ENCODE measurements around the gene LZTFL1. TPM values are rescaled to one million over a fixed set of nuclear protein-coding genes. Genes with fewer than 3 reads are reported as not detected.
"Not testable (repeated sequence)": the region's sequence is repeated elsewhere in the genome, so short reads cannot be mapped to it uniquely, and the experiment has no call there.

LZTFL1 gene
- total RNA-seq, 4 donors from 2014 or later: 14.7 to 20.1 (median 16.1) TPM

GRCh38 chr3:45865563-45865962 is 23.6 kb upstream of the LZTFL1 start:
- no peak for ATAC-seq (ENCODE audit: low FRiP score)

GRCh38 chr3:45864760-45865519 is 23.0 kb upstream of the LZTFL1 start:
- no peak for DNase-seq (ENCODE audit: low spot score)
- TF ChIP-seq, protein P1, sequence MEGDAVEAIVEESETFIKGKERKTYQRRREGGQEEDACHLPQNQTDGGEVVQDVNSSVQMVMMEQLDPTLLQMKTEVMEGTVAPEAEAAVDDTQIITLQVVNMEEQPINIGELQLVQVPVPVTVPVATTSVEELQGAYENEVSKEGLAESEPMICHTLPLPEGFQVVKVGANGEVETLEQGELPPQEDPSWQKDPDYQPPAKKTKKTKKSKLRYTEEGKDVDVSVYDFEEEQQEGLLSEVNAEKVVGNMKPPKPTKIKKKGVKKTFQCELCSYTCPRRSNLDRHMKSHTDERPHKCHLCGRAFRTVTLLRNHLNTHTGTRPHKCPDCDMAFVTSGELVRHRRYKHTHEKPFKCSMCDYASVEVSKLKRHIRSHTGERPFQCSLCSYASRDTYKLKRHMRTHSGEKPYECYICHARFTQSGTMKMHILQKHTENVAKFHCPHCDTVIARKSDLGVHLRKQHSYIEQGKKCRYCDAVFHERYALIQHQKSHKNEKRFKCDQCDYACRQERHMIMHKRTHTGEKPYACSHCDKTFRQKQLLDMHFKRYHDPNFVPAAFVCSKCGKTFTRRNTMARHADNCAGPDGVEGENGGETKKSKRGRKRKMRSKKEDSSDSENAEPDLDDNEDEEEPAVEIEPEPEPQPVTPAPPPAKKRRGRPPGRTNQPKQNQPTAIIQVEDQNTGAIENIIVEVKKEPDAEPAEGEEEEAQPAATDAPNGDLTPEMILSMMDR (IDR thresholded peaks at IDR 0.05): no peak
- no peak for ATAC-seq (ENCODE audit: low FRiP score)

More at GRCh38 chr3:45865563-45865962, 23.6 kb upstream of the LZTFL1 start:
- DNase-seq (ENCODE audit: low spot score): no peak
- TF ChIP-seq, protein P1 (IDR thresholded peaks at IDR 0.05): no peak

GRCh38 chr3:45861043-45861719 is 19.3 kb upstream of the LZTFL1 start:
- DNase-seq (ENCODE audit: low spot score) (no peak), ATAC-seq (ENCODE audit: low FRiP score) (no peak)
- TF ChIP-seq, protein P1 (IDR thresholded peaks at IDR 0.05): no peak

DNA sequence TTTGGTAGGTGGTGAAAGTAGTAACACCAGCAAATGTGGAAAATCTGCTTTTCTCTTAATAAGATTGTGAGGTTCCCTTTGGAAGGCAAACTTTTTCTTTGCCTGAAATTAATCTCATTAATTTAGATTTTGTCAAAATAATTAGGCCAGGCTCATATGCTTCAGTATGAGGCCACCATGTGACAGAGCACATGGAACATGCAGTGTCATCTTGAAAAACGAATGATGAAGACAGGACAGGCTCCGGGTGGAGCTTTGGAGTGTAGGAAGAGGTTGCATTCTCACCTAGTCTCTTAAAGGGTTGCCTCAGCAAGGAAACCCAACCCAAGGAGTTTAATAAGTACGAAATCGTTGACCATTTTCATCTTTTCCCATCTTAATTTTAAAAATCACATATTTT is 18.6 kb upstream of the LZTFL1 start:
- ATAC-seq (ENCODE audit: low FRiP score) (no peak), DNase-seq (ENCODE audit: low spot score) (no peak)
- TF ChIP-seq, protein P1 (IDR thresholded peaks at IDR 0.05): no peak

GRCh38 chr3:45858809-45859543 is 17.1 kb upstream of the LZTFL1 start:
- no peak for DNase-seq (ENCODE audit: low spot score)
- TF ChIP-seq, protein P1 (IDR thresholded peaks at IDR 0.05): no peak
- ATAC-seq (ENCODE audit: low FRiP score): no peak

DNA sequence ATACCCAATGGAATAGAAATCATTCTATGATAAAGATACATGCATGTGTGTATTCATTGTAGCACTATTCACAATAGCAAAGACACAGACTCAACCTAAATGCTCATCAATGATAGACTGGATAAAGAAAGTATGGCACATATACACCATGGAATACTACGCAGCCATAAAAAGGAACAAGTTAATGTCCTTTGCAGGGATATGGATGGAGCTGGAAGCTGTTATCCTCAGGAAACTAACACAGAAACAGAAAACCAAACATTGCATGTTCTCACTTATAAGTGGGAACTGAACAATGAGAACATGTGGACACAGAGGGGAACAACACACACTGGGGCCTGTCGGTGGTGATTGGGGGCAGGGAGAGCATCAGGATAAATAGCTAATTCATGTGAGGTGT is 15.1 kb upstream of the LZTFL1 start:
- DNase-seq (ENCODE audit: low spot score); ATAC-seq (ENCODE audit: low FRiP score): not testable (repeated sequence)

DNA sequence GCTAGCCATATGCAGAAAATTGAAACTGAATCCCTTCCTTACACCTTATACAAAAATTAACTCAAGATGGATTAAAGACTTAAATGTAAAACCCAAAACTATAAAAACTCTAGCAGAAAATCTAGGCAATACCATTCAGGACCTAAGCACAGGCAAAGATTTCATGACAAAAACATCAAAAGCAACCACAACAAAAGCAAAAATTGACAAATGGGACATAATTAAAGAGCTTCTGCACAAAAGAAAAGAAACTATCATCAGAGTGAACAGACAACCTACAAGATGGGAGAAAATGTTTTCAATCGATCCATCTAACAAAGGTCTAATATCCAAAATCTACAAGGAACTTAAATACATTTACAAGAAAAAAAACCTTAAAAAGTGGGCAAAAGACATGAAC is 14.4 kb upstream of the LZTFL1 start:
- DNase-seq (ENCODE audit: low spot score); ATAC-seq (ENCODE audit: low FRiP score): not testable (repeated sequence)
